ENCODE data around the gene SELP.

The SELP gene

DNA sequence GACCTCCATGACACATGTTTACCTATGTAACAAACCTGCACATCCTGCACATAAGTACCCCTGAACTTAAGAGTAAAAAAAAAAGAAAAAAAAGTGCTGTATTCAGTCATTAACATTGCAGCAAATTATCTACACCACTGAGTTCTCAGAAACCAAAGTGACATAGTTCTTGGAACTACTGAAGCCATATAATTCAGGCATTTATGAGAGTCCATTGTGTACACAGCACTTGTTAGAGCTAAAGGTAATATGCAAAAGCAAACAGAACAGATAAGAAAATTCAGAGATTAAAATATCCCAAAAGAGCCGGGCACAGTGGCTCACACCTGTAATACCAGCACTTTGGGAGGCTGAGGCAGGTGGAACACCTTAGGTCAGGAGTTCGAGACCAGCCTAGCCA is 81.6 kb downstream of the SELP start:
- TF ChIP-seq, protein P1, sequence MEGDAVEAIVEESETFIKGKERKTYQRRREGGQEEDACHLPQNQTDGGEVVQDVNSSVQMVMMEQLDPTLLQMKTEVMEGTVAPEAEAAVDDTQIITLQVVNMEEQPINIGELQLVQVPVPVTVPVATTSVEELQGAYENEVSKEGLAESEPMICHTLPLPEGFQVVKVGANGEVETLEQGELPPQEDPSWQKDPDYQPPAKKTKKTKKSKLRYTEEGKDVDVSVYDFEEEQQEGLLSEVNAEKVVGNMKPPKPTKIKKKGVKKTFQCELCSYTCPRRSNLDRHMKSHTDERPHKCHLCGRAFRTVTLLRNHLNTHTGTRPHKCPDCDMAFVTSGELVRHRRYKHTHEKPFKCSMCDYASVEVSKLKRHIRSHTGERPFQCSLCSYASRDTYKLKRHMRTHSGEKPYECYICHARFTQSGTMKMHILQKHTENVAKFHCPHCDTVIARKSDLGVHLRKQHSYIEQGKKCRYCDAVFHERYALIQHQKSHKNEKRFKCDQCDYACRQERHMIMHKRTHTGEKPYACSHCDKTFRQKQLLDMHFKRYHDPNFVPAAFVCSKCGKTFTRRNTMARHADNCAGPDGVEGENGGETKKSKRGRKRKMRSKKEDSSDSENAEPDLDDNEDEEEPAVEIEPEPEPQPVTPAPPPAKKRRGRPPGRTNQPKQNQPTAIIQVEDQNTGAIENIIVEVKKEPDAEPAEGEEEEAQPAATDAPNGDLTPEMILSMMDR (IDR thresholded peaks at IDR 0.05; ENCODE audit: insufficient read depth, low read depth, low read length, missing control alignments) = no peak
- DNase-seq (ENCODE audit: low read depth) = no peak
- no peak overlapping the region for H3K4me3 ChIP-seq (ENCODE audit: low read length)

DNA sequence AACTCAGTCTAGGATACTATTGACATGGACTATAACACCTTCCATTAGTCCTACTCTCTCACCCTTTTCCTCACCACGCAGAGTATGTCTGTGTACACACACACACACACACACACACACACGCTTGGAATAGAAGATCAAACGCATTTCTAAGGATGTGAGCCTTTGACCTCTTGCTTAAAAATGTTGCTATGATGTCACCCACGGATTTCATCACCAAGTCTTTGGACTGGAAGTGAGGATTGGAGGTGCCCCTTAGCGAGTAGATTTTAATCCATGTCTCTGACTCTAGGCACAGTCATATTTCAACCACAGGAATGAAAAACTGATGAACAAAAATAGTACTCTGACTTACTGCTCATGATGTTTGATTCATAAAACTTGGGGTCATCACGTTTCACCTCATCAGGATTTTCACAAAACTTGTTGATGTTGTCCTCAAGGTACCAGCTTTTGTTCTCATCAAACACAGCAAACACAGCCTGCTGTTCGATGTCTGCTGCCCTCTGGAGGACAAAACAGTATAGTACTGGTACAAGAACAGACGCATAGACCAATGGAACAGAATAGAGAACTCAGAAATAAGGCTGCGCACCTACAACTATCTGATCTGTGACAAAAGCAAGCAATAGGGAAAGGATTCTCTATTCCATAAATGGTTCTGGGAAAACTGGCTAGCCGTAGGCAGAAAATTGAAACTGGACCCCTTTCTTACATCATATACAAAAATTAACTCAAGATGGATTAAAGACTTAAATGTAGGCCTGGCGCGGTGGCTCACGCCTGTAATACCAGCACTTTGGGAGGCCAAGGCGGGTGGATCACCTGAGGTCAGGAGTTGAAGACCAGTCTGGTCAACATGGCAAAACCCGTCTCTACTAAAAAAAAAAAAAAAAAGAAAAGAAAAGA is 83.6 kb downstream of the SELP start:
- peak; percentile 86 for DNase-seq (ENCODE audit: low read depth)

DNA sequence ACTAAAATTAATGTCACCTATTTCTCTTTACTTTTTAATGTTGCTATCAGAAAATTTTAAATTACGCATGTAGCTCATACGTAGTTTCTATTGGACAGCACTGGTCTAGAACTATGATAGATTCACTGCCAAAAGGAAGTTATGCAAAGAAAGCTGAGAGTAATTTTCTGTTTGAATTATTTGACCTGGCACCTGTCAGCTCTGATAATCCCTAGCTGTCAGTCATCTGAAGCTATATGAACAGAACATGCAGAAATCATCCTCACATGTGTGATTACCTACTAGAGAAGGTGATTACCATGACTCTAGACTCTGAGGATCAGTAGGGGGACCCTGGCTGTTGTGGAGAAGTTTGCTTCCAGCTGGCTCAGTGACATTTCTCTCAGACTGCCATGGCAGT is 84.5 kb downstream of the SELP start:
- TF ChIP-seq, protein P1 (IDR thresholded peaks at IDR 0.05; ENCODE audit: insufficient read depth, low read depth, low read length, missing control alignments) = no peak
- H3K4me3 ChIP-seq (ENCODE audit: low read length) = no peak overlapping the region
- DNase-seq (ENCODE audit: low read depth) = no peak

More for the DNA sequence above, 83.6 kb downstream of the SELP start:
- H3K4me3 ChIP-seq (ENCODE audit: low read length) = no peak overlapping the region
- TF ChIP-seq, protein P1 (IDR thresholded peaks at IDR 0.05; ENCODE audit: insufficient read depth, low read depth, low read length, missing control alignments) = peak; percentile 92

DNA sequence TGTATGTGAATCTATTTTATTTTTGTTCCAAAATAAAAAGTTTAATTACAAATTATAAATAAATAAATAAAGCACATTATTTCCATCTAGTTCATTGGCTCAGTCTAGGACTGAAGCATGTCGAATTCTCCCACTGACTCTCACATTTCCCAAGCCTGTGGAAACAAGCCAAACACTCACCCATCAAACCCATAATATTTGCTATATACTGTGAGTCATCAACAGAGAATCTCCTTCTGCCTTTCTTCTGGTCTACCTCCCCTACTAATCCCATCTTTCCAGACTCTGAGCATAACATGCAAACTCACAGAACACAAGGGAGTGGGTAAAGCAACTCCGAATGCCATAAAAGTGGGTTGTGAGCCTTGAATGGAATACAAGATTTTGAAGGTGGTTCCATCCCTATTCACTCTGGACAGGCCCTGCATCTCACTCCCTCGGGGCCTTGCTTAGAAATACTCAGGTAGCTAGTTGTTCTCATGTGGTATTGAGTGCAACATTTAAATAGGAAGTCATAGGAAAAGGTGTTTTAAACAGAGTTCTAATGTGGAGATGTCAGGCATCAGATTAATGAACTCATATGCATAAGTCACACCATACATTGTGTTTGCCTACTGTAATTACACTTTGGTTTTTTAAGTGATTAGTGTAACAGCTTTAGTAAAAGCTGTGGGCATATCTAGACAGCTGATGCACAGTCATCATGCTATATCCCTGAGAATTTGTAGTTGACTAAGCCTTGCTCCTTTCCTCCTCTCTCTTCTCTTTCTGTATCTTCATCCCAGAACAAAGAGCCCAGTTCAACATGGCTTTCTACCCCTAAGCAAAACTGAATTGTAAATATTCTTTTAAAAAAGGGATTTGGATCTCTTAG is 90.7 kb downstream of the SELP start:
- DNase-seq (ENCODE audit: low read depth) = peak; percentile 92
- H3K4me3 ChIP-seq (ENCODE audit: low read length) = no peak overlapping the region
- TF ChIP-seq, protein P1 (IDR thresholded peaks at IDR 0.05; ENCODE audit: insufficient read depth, low read depth, low read length, missing control alignments) = no peak
